SK-N-MC (cell line): ENCODE data around the gene PAN2.

Source experiments
- EZH2 ChIP-seq: fragments of 200-600 bp; sonication (generic); IDR thresholded peaks from one replicate; pipeline ENCODE4 v1.6.1; 2017; ENCODE audit warnings: antibody characterized with exemption
- POLR2AphosphoS5 ChIP-seq: IDR thresholded peaks from 2 replicates; pipeline ENCODE4 v1.6.1; 2012; ENCODE audit warnings: mild to moderate bottlenecking, low read depth, low read length, borderline replicate concordance

DNA sequence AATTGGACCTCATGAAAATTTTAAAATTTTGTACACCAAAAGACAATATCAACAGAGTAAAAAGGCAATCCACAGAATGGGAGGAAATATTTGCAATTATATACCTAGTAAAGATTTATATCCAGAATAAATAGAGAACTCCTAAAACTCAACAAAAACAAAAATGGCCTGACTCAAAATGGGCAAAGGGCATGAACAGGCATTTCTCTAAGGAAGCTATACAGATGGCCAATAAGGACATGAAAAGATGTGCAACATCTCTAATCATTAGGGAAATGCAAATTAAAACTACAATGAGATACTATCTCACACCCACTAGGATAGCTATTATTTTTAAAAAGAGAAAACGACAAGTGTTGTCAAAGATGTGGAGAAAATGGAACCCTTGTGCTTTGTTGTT lies 39.7 kb upstream of the PAN2 start:
- TF ChIP-seq POLR2AphosphoS5, result no peak
- no peak for TF ChIP-seq EZH2
